Measurements from ENCODE around the gene ZBED1.
"Not testable (repeated sequence)": the region's sequence is repeated elsewhere in the genome, so short reads cannot be mapped to it uniquely, and the experiment has no call there.

Gene ZBED1

GRCh38 chrX:2458309-2458708 lies 42.5 kb downstream of the ZBED1 start:
- no peak overlapping the region for H3K27ac ChIP-seq
- TF ChIP-seq ZFX (IDR thresholded peaks at IDR 0.05; ENCODE audit: borderline replicate concordance): no peak
- no peak for TF ChIP-seq CTCF (IDR thresholded peaks at IDR 0.05)

GRCh38 chrX:2457289-2458133 lies 43.3 kb downstream of the ZBED1 start:
- no peak overlapping the region for H3K27ac ChIP-seq
- no peak for TF ChIP-seq CTCF (IDR thresholded peaks at IDR 0.05)
- TF ChIP-seq ZFX (IDR thresholded peaks at IDR 0.05; ENCODE audit: borderline replicate concordance): no peak

GRCh38 chrX:2456091-2456490 lies 44.7 kb downstream of the ZBED1 start:
- H3K27ac ChIP-seq: not testable (repeated sequence)

- not testable (repeated sequence) for H3K27ac ChIP-seq
These were observed 46.2 kb downstream of the ZBED1 start for GRCh38 chrX:2454620-2455019.

- H3K27ac ChIP-seq: no peak overlapping the region
- TF ChIP-seq CTCF (IDR thresholded peaks at IDR 0.05): no peak
- TF ChIP-seq ZFX (IDR thresholded peaks at IDR 0.05; ENCODE audit: borderline replicate concordance): no peak
These were observed 48.0 kb downstream of the ZBED1 start for GRCh38 chrX:2452799-2453198.

- H3K27ac ChIP-seq: no peak overlapping the region
- no peak for TF ChIP-seq ZFX (IDR thresholded peaks at IDR 0.05; ENCODE audit: borderline replicate concordance)
- TF ChIP-seq CTCF (IDR thresholded peaks at IDR 0.05): no peak
These were observed 48.4 kb downstream of the ZBED1 start for GRCh38 chrX:2452317-2452784.

- TF ChIP-seq CTCF (IDR thresholded peaks at IDR 0.05) (no peak), ZFX (IDR thresholded peaks at IDR 0.05; ENCODE audit: borderline replicate concordance) (no peak)
- H3K27ac ChIP-seq: no peak overlapping the region
These were observed 49.1 kb downstream of the ZBED1 start for GRCh38 chrX:2451501-2452316.

- TF ChIP-seq CTCF (IDR thresholded peaks at IDR 0.05): no peak
- no peak for TF ChIP-seq ZFX (IDR thresholded peaks at IDR 0.05; ENCODE audit: borderline replicate concordance)
- H3K27ac ChIP-seq: no peak overlapping the region
These were observed 50.1 kb downstream of the ZBED1 start for GRCh38 chrX:2450681-2451080.
